K562 (cell line): ENCODE measurements around the gene VEGFB. TPM values are rescaled to one million over a fixed set of nuclear protein-coding genes. Genes with fewer than 3 reads are reported as not detected.

Source experiments
- CREM ChIP-seq: IDR thresholded peaks from 2 replicates; pipeline ENCODE4 v1.6.1; 2014; ENCODE audit warnings: antibody characterized with exemption, low read depth
- MAZ ChIP-seq, 2 experiments: fragments of 450-650 bp in 1 of 2; sonication (generic) in 1 of 2; formaldehyde crosslinking; IDR thresholded peaks in 1 of 2; conservative IDR thresholded peaks in 1 of 2; 2 replicates each; pipeline versions ENCODE4 v1.4.0 to v1.5.0; 2020; ENCODE audit warnings: mild to moderate bottlenecking in 1 of 2, missing genetic modification reagents in 1 of 2
- NR1H2 ChIP-seq: sonication (generic); formaldehyde crosslinking; IDR thresholded peaks from 2 replicates; pipeline ENCODE4 v1.4.0; 2020; ENCODE audit warnings: mild to moderate bottlenecking, missing genetic modification reagents
- PHB ChIP-seq: fragments of 250-450 bp; sonication (Bioruptor Pico); IDR thresholded peaks from 2 replicates; pipeline ENCODE4 v1.5.0; 2021
- POLR2B ChIP-seq: fragments of 450-650 bp; IDR thresholded peaks from 2 replicates; pipeline ENCODE4 v1.6.1; 2018; ENCODE audit warnings: low read depth; ENCODE audit not compliant: partially characterized antibody
- SRSF1 ChIP-seq: fragments of 200-400 bp; formaldehyde crosslinking; IDR thresholded peaks from 2 replicates; pipeline ENCODE4 v1.6.1; 2017; ENCODE audit warnings: mild to moderate bottlenecking, low read depth, low read length, moderate library complexity
- ZNF764 ChIP-seq: fragments of 250-450 bp; sonication (Bioruptor Pico); IDR thresholded peaks from 2 replicates; pipeline ENCODE4 v1.4.0; 2020; ENCODE audit warnings: low read depth, mild to moderate bottlenecking, moderate library complexity
- polyA plus RNA-seq, 8 experiments: library from polyadenylated mRNA; depleted of rRNA in 4 of 8; stranded (reverse) in 5 of 8; unstranded in 3 of 8; fragments of >200 nt; fragmentation: Nextera tagmentation in 2 of 8; fragmentation: Illumina TruSeq in 1 of 8; extraction: Ambion mirVana in 2 of 8; extraction: Trizol in 1 of 8; gene quantifications; 2 replicates each; pipeline versions ENCODE4 v1.2.1 to v1.2.3, GENCODE V29; 2011 to 2014; ENCODE audit warnings: inconsistent platforms in 1 of 8, missing spikeins in 1 of 8
- total RNA-seq, 7 experiments: library from RNA; depleted of rRNA in 6 of 7; stranded (reverse); fragments of >200 nt in 6 of 7; fragmentation: Illumina TruSeq in 2 of 7; extraction: Trizol in 2 of 7; gene quantifications; 2 replicates each; pipeline versions ENCODE4 v1.2.1 to v1.2.3, GENCODE V29; 2011 to 2021; ENCODE audit warnings: low replicate concordance in 1 of 7
- TF ChIP-seq, protein P1 (sequence below): sonication (generic); formaldehyde crosslinking; IDR thresholded peaks from 2 replicates; pipeline ENCODE4 v1.8.0; 2022; ENCODE audit warnings: mild to moderate bottlenecking, missing genetic modification reagents, borderline replicate concordance
- TF ChIP-seq, protein P2 (sequence below): IDR thresholded peaks from 2 replicates; pipeline ENCODE4 v1.6.1; 2011; ENCODE audit not compliant: insufficient read length; ENCODE audit errors: extremely low read depth
- TF ChIP-seq, protein P3 (sequence below): fragments of 450-650 bp; formaldehyde crosslinking; IDR thresholded peaks from 2 replicates; pipeline ENCODE4 v1.4.0; 2020; ENCODE audit warnings: mild to moderate bottlenecking, moderate library complexity
- TF ChIP-seq, protein P4 (sequence below), 2 experiments: fragments of 450-650 bp in 1 of 2; IDR thresholded peaks; 2 replicates each; pipeline ENCODE4 v1.6.1; 2011 to 2017; ENCODE audit warnings: low read depth in 2 of 2, antibody characterized with exemption in 1 of 2, borderline replicate concordance in 1 of 2, low read length in 1 of 2, mild to moderate bottlenecking in 1 of 2, mixed read lengths in 1 of 2; ENCODE audit not compliant: control insufficient read depth in 1 of 2
- TF ChIP-seq, protein P5 (sequence below): sonication (generic); formaldehyde crosslinking; IDR thresholded peaks from 2 replicates; pipeline ENCODE4 v1.8.1; 2023; ENCODE audit warnings: mild to moderate bottlenecking, missing genetic modification reagents, moderate library complexity

The VEGFB gene
- total and polyA plus RNA-seq, 9 of the 15 experiments (the other 6 are each of a cell fraction or from before 2014, with no cell fraction given), result 11.0 to 83.4 (median 25.7) TPM

DNA sequence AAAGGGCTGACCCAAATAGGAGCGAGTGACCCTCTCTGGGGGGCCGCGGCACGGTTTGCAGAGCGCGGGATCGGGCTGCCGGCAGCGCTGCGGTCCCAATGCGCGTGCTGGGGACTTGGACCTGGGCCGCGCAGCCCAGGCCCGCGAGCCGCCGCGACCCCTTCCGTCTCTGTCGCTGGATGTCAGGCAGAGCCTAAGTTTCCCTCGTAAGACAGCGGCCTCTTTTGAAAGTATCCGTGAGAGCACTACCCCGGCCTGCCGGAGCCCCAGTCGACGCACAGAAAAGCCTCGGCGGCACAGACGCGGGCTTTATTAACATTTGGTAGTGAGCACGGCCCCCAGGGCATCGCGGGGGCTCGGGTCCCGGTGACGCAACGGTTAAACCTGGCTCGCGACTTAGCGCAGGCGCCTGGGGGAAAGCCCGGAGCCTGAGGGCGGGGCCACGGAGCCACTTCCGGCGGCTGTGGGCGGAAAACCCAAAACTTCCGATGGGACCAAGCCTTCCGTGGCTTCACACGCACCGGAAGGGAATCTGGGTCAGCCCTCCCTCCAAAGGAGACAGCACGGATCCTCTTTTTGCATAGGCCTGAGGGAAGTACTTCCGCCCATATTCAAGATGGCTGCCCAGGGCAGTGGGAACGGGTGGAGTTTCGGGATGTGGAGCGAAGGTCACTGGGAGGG, 35.3 kb downstream of the VEGFB start (continued):
- TF ChIP-seq, protein P1, sequence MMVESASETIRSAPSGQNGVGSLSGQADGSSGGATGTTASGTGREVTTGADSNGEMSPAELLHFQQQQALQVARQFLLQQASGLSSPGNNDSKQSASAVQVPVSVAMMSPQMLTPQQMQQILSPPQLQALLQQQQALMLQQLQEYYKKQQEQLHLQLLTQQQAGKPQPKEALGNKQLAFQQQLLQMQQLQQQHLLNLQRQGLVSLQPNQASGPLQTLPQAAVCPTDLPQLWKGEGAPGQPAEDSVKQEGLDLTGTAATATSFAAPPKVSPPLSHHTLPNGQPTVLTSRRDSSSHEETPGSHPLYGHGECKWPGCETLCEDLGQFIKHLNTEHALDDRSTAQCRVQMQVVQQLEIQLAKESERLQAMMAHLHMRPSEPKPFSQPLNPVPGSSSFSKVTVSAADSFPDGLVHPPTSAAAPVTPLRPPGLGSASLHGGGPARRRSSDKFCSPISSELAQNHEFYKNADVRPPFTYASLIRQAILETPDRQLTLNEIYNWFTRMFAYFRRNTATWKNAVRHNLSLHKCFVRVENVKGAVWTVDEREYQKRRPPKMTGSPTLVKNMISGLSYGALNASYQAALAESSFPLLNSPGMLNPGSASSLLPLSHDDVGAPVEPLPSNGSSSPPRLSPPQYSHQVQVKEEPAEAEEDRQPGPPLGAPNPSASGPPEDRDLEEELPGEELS (CRISPR knock-in tag), result peak; percentile 82; the same call in 1 of the 2 replicates
- TF ChIP-seq SRSF1, result peak; percentile 76; the same call in 1 of the 2 replicates
- TF ChIP-seq CREM, result peak; percentile 90
- TF ChIP-seq, protein P2, sequence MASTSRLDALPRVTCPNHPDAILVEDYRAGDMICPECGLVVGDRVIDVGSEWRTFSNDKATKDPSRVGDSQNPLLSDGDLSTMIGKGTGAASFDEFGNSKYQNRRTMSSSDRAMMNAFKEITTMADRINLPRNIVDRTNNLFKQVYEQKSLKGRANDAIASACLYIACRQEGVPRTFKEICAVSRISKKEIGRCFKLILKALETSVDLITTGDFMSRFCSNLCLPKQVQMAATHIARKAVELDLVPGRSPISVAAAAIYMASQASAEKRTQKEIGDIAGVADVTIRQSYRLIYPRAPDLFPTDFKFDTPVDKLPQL, result no peak
- peak; percentile 80 to 86 for TF ChIP-seq MAZ (CRISPR knock-in tag; conservative IDR thresholded peaks at IDR 0.05 in 1 of 2, IDR thresholded peaks at IDR 0.05 in 1 of 2)
- peak; percentile 98; the same call in 1 of the 2 replicates for TF ChIP-seq NR1H2 (CRISPR knock-in tag)
- TF ChIP-seq, protein P3, sequence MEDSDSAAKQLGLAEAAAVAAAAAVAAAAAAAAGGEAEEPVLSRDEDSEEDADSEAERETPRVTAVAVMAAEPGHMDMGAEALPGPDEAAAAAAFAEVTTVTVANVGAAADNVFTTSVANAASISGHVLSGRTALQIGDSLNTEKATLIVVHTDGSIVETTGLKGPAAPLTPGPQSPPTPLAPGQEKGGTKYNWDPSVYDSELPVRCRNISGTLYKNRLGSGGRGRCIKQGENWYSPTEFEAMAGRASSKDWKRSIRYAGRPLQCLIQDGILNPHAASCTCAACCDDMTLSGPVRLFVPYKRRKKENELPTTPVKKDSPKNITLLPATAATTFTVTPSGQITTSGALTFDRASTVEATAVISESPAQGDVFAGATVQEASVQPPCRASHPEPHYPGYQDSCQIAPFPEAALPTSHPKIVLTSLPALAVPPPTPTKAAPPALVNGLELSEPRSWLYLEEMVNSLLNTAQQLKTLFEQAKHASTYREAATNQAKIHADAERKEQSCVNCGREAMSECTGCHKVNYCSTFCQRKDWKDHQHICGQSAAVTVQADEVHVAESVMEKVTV, result peak; percentile 33
- TF ChIP-seq, protein P4, sequence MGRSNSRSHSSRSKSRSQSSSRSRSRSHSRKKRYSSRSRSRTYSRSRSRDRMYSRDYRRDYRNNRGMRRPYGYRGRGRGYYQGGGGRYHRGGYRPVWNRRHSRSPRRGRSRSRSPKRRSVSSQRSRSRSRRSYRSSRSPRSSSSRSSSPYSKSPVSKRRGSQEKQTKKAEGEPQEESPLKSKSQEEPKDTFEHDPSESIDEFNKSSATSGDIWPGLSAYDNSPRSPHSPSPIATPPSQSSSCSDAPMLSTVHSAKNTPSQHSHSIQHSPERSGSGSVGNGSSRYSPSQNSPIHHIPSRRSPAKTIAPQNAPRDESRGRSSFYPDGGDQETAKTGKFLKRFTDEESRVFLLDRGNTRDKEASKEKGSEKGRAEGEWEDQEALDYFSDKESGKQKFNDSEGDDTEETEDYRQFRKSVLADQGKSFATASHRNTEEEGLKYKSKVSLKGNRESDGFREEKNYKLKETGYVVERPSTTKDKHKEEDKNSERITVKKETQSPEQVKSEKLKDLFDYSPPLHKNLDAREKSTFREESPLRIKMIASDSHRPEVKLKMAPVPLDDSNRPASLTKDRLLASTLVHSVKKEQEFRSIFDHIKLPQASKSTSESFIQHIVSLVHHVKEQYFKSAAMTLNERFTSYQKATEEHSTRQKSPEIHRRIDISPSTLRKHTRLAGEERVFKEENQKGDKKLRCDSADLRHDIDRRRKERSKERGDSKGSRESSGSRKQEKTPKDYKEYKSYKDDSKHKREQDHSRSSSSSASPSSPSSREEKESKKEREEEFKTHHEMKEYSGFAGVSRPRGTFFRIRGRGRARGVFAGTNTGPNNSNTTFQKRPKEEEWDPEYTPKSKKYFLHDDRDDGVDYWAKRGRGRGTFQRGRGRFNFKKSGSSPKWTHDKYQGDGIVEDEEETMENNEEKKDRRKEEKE (IDR thresholded peaks at IDR 0.05; ENCODE audit: borderline replicate concordance in 1 of 2, control insufficient read depth in 1 of 2, low read depth in 2 of 2, low read length in 1 of 2), result peak in 1 of 2 experiments; percentile 78; a peak in 2 of 4 replicates
- TF ChIP-seq, protein P5, sequence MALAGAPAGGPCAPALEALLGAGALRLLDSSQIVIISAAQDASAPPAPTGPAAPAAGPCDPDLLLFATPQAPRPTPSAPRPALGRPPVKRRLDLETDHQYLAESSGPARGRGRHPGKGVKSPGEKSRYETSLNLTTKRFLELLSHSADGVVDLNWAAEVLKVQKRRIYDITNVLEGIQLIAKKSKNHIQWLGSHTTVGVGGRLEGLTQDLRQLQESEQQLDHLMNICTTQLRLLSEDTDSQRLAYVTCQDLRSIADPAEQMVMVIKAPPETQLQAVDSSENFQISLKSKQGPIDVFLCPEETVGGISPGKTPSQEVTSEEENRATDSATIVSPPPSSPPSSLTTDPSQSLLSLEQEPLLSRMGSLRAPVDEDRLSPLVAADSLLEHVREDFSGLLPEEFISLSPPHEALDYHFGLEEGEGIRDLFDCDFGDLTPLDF (CRISPR knock-in tag), result peak; percentile 66
- no peak for TF ChIP-seq ZNF764 (CRISPR knock-in tag)
- peak; percentile 78 for TF ChIP-seq PHB (CRISPR knock-in tag)
- peak; percentile 63 for TF ChIP-seq POLR2B
